K562 (cell line): ENCODE measurements around the gene SAPCD1. TPM values are rescaled to one million over a fixed set of nuclear protein-coding genes. Genes with fewer than 3 reads are reported as not detected.

Experiments
- BHLHE40 ChIP-seq: IDR thresholded peaks from 2 replicates; pipeline ENCODE4 v1.6.1; 2011; ENCODE audit warnings: low read length, improper control_type of control experiment
- CHD4 ChIP-seq: fragments of 200-600 bp; sonication (generic); IDR thresholded peaks from 3 replicates; pipeline ENCODE4 v1.6.1; 2012; ENCODE audit warnings: low read depth, mild to moderate bottlenecking, mixed read lengths, low read length, inconsistent platforms; ENCODE audit not compliant: insufficient read depth, insufficient replicate concordance, poor library complexity, severe bottlenecking
- CREB1 ChIP-seq, 2 experiments: sonication (generic) in 1 of 2; formaldehyde crosslinking in 1 of 2; IDR thresholded peaks; 2 replicates each; pipeline versions ENCODE4 v1.6.1 to v1.8.0; 2012 to 2022; ENCODE audit warnings: inconsistent platforms in 1 of 2, mild to moderate bottlenecking in 1 of 2, missing genetic modification reagents in 1 of 2, moderate library complexity in 1 of 2
- JUND ChIP-seq, 2 experiments: IDR thresholded peaks; 2 replicates in 1 of 2; 3 replicates in 1 of 2; pipeline ENCODE4 v1.6.1; 2011; ENCODE audit warnings: borderline replicate concordance in 2 of 2, low read depth in 2 of 2, low read length in 2 of 2, improper control_type of control experiment in 1 of 2, missing biosample characterization in 1 of 2, missing genetic modification characterization in 1 of 2, missing genetic modification reagents in 1 of 2
- NRF1 ChIP-seq, 2 experiments: fragments of 450-650 bp; IDR thresholded peaks in 1 of 2; conservative IDR thresholded peaks in 1 of 2; 2 replicates each; pipeline ENCODE4 v1.6.1; 2014; ENCODE audit warnings: mild to moderate bottlenecking in 2 of 2
- RAD21 ChIP-seq, 2 experiments: fragments of 250-450 bp in 1 of 2; fragments of 450-650 bp in 1 of 2; sonication (Bioruptor Pico) in 1 of 2; formaldehyde crosslinking in 1 of 2; IDR thresholded peaks in 1 of 2; conservative IDR thresholded peaks in 1 of 2; 2 replicates each; pipeline versions ENCODE4 v1.4.0 to v1.8.0; 2020 to 2022; ENCODE audit warnings: mild to moderate bottlenecking in 2 of 2, moderate library complexity in 1 of 2
- WHSC1 ChIP-seq: IDR thresholded peaks from one replicate; pipeline ENCODE4 v1.6.1; 2012; ENCODE audit warnings: low read length, control low read depth, inconsistent platforms
- ZNF134 ChIP-seq: fragments of 250-450 bp; sonication (Bioruptor Pico); conservative IDR thresholded peaks from 2 replicates; pipeline ENCODE4 v1.4.0; 2020
- ZNF445 ChIP-seq: fragments of 250-450 bp; sonication (Bioruptor Pico); IDR thresholded peaks from 2 replicates; pipeline ENCODE4 v1.4.0; 2020; ENCODE audit warnings: low read depth, mild to moderate bottlenecking, moderate library complexity
- ZNF584 ChIP-seq: fragments of 200-800 bp; sonication (Bioruptor generic); IDR thresholded peaks from 2 replicates; pipeline ENCODE4 v1.6.1; 2016; ENCODE audit warnings: low read depth, mild to moderate bottlenecking, missing genetic modification characterization, missing compliant biosample characterization
- ZNF766 ChIP-seq: fragments of 200-800 bp; sonication (Bioruptor generic); conservative IDR thresholded peaks from 2 replicates; pipeline ENCODE4 v1.6.1; 2016; ENCODE audit warnings: missing genetic modification characterization, missing compliant biosample characterization
- polyA plus RNA-seq, 8 experiments: library from polyadenylated mRNA; depleted of rRNA in 4 of 8; stranded (reverse) in 5 of 8; unstranded in 3 of 8; fragments of >200 nt; fragmentation: Nextera tagmentation in 2 of 8; fragmentation: Illumina TruSeq in 1 of 8; extraction: Ambion mirVana in 2 of 8; extraction: Trizol in 1 of 8; gene quantifications; 2 replicates each; pipeline versions ENCODE4 v1.2.1 to v1.2.3, GENCODE V29; 2011 to 2014; ENCODE audit warnings: inconsistent platforms in 1 of 8, missing spikeins in 1 of 8
- total RNA-seq, 7 experiments: library from RNA; depleted of rRNA in 6 of 7; stranded (reverse); fragments of >200 nt in 6 of 7; fragmentation: Illumina TruSeq in 2 of 7; extraction: Trizol in 2 of 7; gene quantifications; 2 replicates each; pipeline versions ENCODE4 v1.2.1 to v1.2.3, GENCODE V29; 2011 to 2021; ENCODE audit warnings: low replicate concordance in 1 of 7
- TF ChIP-seq, protein P1 (sequence below): fragments of 250-450 bp; sonication (Bioruptor Pico); IDR thresholded peaks from 2 replicates; pipeline ENCODE4 v1.5.0; 2021; ENCODE audit warnings: mild to moderate bottlenecking, moderate library complexity

The SAPCD1 gene
- total and polyA plus RNA-seq, 9 of the 15 experiments (the other 6 are each of a cell fraction or from before 2014, with no cell fraction given), result 2.6 to 30.2 (median 7.4) TPM

GRCh38 chr6:31776989-31777666 is 14.7 kb downstream of the SAPCD1 start, which contains the start of gene VWA7 (continued):
- TF ChIP-seq BHLHE40 (peak; percentile 93), WHSC1 (peak; percentile 31), ZNF134 (CRISPR knock-in tag) (peak; percentile 20; the same call in 1 of the 2 replicates), ZNF766 (peak; percentile 85), JUND (IDR thresholded peaks at IDR 0.05; ENCODE audit: borderline replicate concordance, low read depth, low read length) (peak; percentile 97), JUND (tag; IDR thresholded peaks at IDR 0.05; ENCODE audit: borderline replicate concordance, low read depth, low read length) (no peak; the same call in 1 of the 3 replicates), ZNF445 (no peak; the same call in 1 of the 2 replicates), CHD4 (peak; percentile 95), RAD21 (CRISPR knock-in tag; conservative IDR thresholded peaks at IDR 0.05 in 1 of 2, IDR thresholded peaks at IDR 0.05 in 1 of 2) (peak; percentile 46 to 80), CREB1 (IDR thresholded peaks at IDR 0.05) (peak; percentile 94), CREB1 (CRISPR knock-in tag; IDR thresholded peaks at IDR 0.05) (peak; percentile 91), ZNF584 (CRISPR knock-in tag) (peak; percentile 87), NRF1 (conservative IDR thresholded peaks at IDR 0.05 in 1 of 2, IDR thresholded peaks at IDR 0.05 in 1 of 2) (peak; percentile 70 to 75)
- TF ChIP-seq, protein P1, sequence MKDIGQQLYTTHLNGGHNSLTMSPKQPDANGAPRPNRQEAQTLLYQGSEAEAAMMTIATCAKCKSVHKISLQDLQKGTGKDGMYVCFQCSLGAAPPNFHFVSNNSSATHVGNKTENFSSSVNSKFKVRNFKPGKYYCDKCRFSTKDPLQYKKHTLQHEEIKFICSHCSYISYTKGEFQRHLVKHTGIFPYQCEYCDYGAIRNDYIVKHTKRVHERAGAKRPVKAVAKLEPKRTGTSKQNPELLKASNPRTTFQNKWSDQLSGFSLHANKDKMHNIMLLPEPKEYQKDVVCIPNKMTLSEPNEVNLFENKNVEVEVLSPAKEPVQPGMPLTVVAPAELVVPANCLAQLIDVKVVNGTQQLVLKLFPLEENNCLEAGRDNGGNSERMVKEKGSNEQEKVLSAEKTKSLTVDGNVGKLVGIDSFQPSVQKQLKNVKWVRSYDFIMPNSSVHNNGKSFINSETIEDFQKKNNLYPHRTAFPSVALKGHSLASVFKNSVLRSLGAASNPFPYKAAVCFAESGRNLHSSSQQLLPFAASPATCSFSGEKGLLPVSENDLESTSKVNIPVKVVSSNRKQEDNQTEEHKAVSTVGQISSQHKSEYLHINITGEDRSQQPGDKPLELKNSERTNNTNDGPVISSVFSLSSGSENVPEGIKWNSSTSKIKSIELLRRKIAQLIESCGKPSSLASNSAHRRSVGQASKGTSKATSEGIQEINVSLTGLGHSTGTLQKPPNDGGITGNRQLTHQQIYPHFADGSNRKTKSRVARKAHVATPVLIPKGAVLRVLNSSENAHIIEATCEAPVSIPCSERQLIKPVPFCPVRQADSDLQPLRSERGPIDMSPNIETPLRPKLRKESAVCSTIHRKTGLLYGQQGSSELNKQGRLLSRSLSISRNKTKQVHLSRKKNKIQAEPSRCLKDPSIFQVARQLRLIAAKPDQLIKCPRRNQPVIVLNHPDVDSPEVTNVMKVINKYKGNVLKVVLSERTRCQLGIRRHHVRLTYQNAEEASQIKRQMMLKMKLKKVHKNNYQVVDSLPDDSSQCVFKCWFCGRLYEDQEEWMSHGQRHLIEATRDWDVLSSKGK (CRISPR knock-in tag), result no peak
